Mesendoderm (in vitro differentiated cells): ENCODE results near the gene PITX2.

ENCODE experiments used
- DNase-seq: peaks from one replicate; pipeline ENCODE4 v3.0.0; 2013
- H2AK5ac ChIP-seq: 2 replicates; pipeline ENCODE4 v1.6.1; 2013; ENCODE audit warnings: low read length, inconsistent platforms
- H2BK120ac ChIP-seq: 2 replicates; pipeline ENCODE4 v1.6.1; 2013; ENCODE audit warnings: low read depth, mild to moderate bottlenecking, low read length, moderate library complexity, mixed read lengths
- H2BK15ac ChIP-seq: replicated peaks from 2 replicates; pipeline ENCODE4 v1.6.1; 2013; ENCODE audit warnings: low read depth, mild to moderate bottlenecking, moderate library complexity
- H2BK5ac ChIP-seq: 2 replicates; pipeline ENCODE4 v1.6.1; 2013; ENCODE audit warnings: low read length, inconsistent platforms
- H3K18ac ChIP-seq: 2 replicates; pipeline ENCODE4 v1.6.1; 2013; ENCODE audit warnings: mild to moderate bottlenecking, low read length, mixed read lengths
- H3K23ac ChIP-seq: one replicate; pipeline ENCODE4 v1.6.1; 2013; ENCODE audit warnings: low read length
- H3K27ac ChIP-seq: 2 replicates; pipeline ENCODE4 v1.5.1; 2013; ENCODE audit warnings: low read depth, mild to moderate bottlenecking, inconsistent platforms, low read length, moderate library complexity
- H3K27me3 ChIP-seq: 2 replicates; pipeline ENCODE4 v1.6.1; 2013; ENCODE audit warnings: low read length, control low read depth, mild to moderate bottlenecking, inconsistent platforms; ENCODE audit not compliant: insufficient read depth, poor library complexity
- H3K36me3 ChIP-seq: 2 replicates; pipeline ENCODE4 v1.6.1; 2013; ENCODE audit warnings: low read length, inconsistent platforms; ENCODE audit not compliant: control insufficient read depth, insufficient read depth
- H3K4ac ChIP-seq: one replicate; pipeline ENCODE4 v1.6.1; 2013; ENCODE audit warnings: low read depth, mild to moderate bottlenecking, low read length, moderate library complexity
- H3K4me1 ChIP-seq: 2 replicates; pipeline ENCODE4 v1.6.1; 2013; ENCODE audit warnings: low read depth, low read length, inconsistent platforms; ENCODE audit not compliant: control insufficient read depth
- H3K4me2 ChIP-seq: 2 replicates; pipeline ENCODE4 v1.6.1; 2013; ENCODE audit warnings: low read length
- H3K4me3 ChIP-seq: 2 replicates; pipeline ENCODE4 v1.5.1; 2013; ENCODE audit warnings: mild to moderate bottlenecking, low read length
- H3K56ac ChIP-seq: one replicate; pipeline ENCODE4 v1.6.1; 2013; ENCODE audit warnings: low read length
- H3K79me1 ChIP-seq: 2 replicates; pipeline ENCODE4 v1.6.1; 2013; ENCODE audit warnings: low read length, inconsistent platforms
- H3K79me2 ChIP-seq: 2 replicates; pipeline ENCODE4 v1.6.1; 2013; ENCODE audit warnings: mild to moderate bottlenecking, low read length; ENCODE audit not compliant: control insufficient read depth, insufficient read depth
- H3K9ac ChIP-seq: 2 replicates; pipeline ENCODE4 v1.6.1; 2013; ENCODE audit warnings: low read length, inconsistent platforms
- H4K5ac ChIP-seq: one replicate; pipeline ENCODE4 v1.6.1; 2013; ENCODE audit warnings: low read length
- H4K8ac ChIP-seq: one replicate; pipeline ENCODE4 v1.6.1; 2013; ENCODE audit warnings: low read depth, mild to moderate bottlenecking, control low read depth, low read length, moderate library complexity
- WGBS: extraction: QIAGEN DNeasy Blood & Tissue Kit; methylation state at CpG from one replicate; pipeline ENCODE4 v1.1.7; 2013; ENCODE audit warnings: low lambda C conversion rate, missing lambda C conversion rate; ENCODE audit not compliant: insufficient coverage; ENCODE audit errors: extremely low coverage; 5-methylcytosine and 5-hydroxymethylcytosine counted together

Gene PITX2

DNA sequence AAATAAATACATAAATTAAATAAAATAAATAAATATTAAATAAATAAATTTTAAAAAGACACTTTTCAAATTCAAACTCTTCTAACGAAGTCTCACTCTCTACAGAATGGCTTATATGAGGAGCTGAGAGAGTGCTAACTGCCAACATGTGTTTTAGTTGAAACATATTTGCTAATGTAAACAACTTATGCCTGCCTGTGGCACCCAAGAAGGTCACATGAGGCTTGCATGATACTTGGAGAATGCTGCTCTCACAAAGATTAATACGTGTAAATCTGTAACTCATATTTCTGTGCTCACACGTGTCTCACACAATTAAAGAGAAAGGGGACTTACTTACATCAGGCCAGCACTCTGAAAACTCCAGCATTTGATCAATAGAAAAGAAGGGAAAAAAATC, 43.2 kb upstream of the PITX2 start:
- no peak overlapping the region for H3K27ac ChIP-seq
- no peaks in the 10 kb centered on the region for H3K36me3 ChIP-seq
- H3K4ac ChIP-seq = no peak overlapping the region

DNA sequence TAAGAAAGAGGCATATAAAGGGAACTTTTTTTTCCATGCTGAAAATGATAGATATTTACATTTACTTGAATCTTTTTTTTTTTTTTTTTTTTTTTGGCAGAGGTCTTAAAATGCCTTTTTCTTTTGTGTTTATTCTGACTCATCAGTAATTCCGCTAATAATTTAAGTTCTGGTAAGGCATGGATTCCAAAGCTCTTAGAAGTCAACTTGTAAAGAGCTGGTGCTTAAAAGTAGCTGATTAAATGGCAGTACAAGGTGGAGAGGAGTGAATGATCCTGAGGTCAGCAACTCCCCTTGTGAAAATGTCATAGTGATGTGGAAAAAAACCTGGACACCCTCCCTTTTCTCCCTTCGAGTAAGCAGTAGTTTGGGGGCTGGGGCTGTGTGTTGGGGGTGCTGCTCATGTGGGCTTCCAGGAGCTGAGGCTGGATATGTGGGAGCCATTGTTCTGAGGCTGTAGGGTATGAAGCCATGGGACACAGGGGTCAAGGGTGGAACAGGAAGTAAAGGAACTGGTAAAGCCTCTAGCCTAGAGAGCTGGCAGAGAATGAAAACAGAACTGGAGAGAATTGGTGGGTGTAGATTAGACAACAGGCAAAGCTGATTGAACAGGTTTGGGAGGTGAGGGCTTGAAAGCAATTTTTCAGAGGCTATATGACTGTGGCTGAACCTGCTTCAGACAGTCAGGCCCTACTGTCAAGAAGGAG, 41.0 kb upstream of the PITX2 start:
- Histone ChIP-seq H2BK5ac (no peak overlapping the region), H4K5ac (no peak overlapping the region), H3K4me1 (no peaks in the 10 kb centered on the region), H3K56ac (no peak overlapping the region), H2BK120ac (no peak overlapping the region), H3K9ac (no peak overlapping the region), H3K4me2 (no peak overlapping the region), H3K18ac (no peak overlapping the region), H3K4ac (no peak overlapping the region), H3K23ac (no peak overlapping the region), H3K79me2 (no peaks in the 10 kb centered on the region), H3K4me3 (no peak overlapping the region), H3K27ac (no peak overlapping the region), H4K8ac (no peak overlapping the region), H2AK5ac (no peak overlapping the region), H3K36me3 (no peaks in the 10 kb centered on the region), H2BK15ac (no peak overlapping the region), H3K79me1 (no peaks in the 10 kb centered on the region), H3K27me3 (no peaks in the 10 kb centered on the region)
- DNase-seq = no peak
- no CpG with 5 or more reads among the region's 2 CpGs for WGBS

More for the DNA sequence above, 43.2 kb upstream of the PITX2 start:
- Histone ChIP-seq H3K4me3 (no peak overlapping the region), H4K8ac (no peak overlapping the region), H3K4me2 (no peak overlapping the region), H3K56ac (no peak overlapping the region), H3K79me2 (no peaks in the 10 kb centered on the region), H3K79me1 (no peaks in the 10 kb centered on the region), H3K9ac (no peak overlapping the region), H3K27me3 (no peaks in the 10 kb centered on the region), H4K5ac (no peak overlapping the region), H3K4me1 (no peaks in the 10 kb centered on the region), H2BK15ac (no peak overlapping the region), H3K23ac (no peak overlapping the region), H2BK120ac (no peak overlapping the region), H2BK5ac (no peak overlapping the region), H3K18ac (no peak overlapping the region), H2AK5ac (no peak overlapping the region)
- no CpG with 5 or more reads among the region's 3 CpGs for WGBS
- no peak for DNase-seq

DNA sequence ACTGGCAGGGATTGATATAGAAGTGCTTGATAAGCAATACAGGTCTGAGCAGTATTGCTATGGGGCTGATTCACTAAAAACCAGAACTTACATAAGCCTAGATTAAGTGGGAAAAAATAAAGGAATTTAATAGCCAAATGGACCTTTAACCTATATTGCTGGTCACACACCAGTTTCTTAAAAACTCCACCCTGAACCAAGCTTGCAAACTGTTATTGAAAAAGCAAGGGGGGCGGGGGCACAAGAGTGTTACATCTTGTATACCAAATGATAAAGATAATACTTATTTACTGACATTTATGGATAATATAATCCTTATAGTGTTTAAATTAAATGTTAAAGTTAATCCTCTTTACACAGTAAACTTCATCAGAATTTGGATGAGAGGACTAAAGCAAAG, 40.3 kb upstream of the PITX2 start:
- H4K5ac ChIP-seq = no peak overlapping the region
- no peak for DNase-seq
- no peak overlapping the region for H2BK15ac ChIP-seq
- no peaks in the 10 kb centered on the region for H3K79me1 ChIP-seq
- H3K18ac ChIP-seq = no peak overlapping the region
- H3K9ac ChIP-seq = no peak overlapping the region
- no peak overlapping the region for H4K8ac ChIP-seq
- no peak overlapping the region for H3K27ac ChIP-seq
- no CpG with 5 or more reads among the region's 1 CpG for WGBS
- H3K4me1 ChIP-seq = no peaks in the 10 kb centered on the region
- no peaks in the 10 kb centered on the region for H3K36me3 ChIP-seq
- no peak overlapping the region for H2AK5ac ChIP-seq
- H3K23ac ChIP-seq = no peak overlapping the region
- no peaks in the 10 kb centered on the region for H3K79me2 ChIP-seq
- H3K27me3 ChIP-seq = no peaks in the 10 kb centered on the region
- H3K4me3 ChIP-seq = no peak overlapping the region
- no peak overlapping the region for H2BK120ac ChIP-seq
- H3K4ac ChIP-seq = no peak overlapping the region
- no peak overlapping the region for H2BK5ac ChIP-seq
- H3K4me2 ChIP-seq = no peak overlapping the region
- H3K56ac ChIP-seq = no peak overlapping the region

DNA sequence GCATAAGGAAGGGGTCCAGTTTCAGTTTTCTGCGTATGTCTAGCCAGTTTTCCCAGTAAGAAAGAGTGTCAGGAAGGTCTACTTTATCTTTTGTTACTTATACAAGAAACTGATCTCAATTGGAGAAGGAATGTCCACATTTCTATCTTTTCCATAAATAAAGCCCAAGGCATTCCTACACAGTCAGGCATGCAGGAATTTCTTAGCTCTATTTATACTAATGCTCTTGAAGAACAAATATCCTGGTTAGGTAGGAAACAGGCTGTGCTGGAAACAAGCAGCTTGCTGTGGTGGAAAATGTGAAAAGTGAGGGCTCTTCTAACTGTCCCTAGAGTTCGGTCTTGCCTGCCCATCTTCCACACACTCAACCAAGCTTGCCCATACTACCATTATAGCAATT, 37.9 kb upstream of the PITX2 start:
- Histone ChIP-seq H2BK5ac (no peak overlapping the region), H3K36me3 (no peaks in the 10 kb centered on the region), H2AK5ac (no peak overlapping the region), H4K8ac (no peak overlapping the region), H2BK15ac (no peak overlapping the region), H4K5ac (no peak overlapping the region), H3K23ac (no peak overlapping the region), H3K56ac (no peak overlapping the region), H3K4ac (no peak overlapping the region), H3K9ac (no peak overlapping the region), H3K27me3 (no peaks in the 10 kb centered on the region), H3K18ac (no peak overlapping the region), H3K27ac (no peak overlapping the region), H3K4me1 (no peaks in the 10 kb centered on the region), H3K79me2 (no peaks in the 10 kb centered on the region), H2BK120ac (no peak overlapping the region), H3K4me2 (no peak overlapping the region), H3K4me3 (no peak overlapping the region), H3K79me1 (no peaks in the 10 kb centered on the region)
- no CpG with 5 or more reads among the region's 2 CpGs for WGBS
- DNase-seq = no peak

DNA sequence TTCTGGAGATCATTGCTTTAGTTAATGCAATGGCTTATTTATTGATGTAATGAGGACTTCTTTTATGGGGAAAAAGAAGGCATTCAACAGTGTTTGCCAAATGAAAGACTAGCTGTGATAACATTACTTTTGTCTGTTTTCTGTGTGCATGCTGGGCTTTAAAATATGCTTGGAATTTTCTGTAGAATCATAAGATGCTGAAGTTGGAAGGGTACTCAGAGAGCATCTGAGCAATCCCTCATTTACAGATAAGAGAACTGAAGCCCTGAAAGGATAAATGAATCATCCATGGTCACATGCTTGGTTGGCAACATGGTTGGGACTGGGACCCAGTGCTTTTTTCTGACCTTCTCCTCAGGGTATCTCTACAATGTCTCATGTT, 31.4 kb upstream of the PITX2 start:
- Histone ChIP-seq H2BK15ac (no peak overlapping the region), H3K27ac (no peak overlapping the region), H4K5ac (no peak overlapping the region), H3K27me3 (no peaks in the 10 kb centered on the region), H2AK5ac (no peak overlapping the region), H3K23ac (no peak overlapping the region), H3K36me3 (no peaks in the 10 kb centered on the region), H3K56ac (no peak overlapping the region), H4K8ac (no peak overlapping the region), H3K79me2 (no peaks in the 10 kb centered on the region), H3K9ac (no peak overlapping the region), H3K4me3 (no peak overlapping the region), H2BK120ac (no peak overlapping the region), H3K4ac (no peak overlapping the region), H2BK5ac (no peak overlapping the region), H3K4me1 (no peaks in the 10 kb centered on the region), H3K18ac (no peak overlapping the region), H3K79me1 (no peaks in the 10 kb centered on the region), H3K4me2 (no peak overlapping the region)
- DNase-seq = no peak
